Epithelial cell of proximal tubule (primary cell): ENCODE results near the gene DSC3. TPM values are rescaled to one million over a fixed set of nuclear protein-coding genes. Genes with fewer than 3 reads are reported as not detected.
"Not testable (repeated sequence)": the region's sequence is repeated elsewhere in the genome, so short reads cannot be mapped to it uniquely, and the experiment has no call there.

ENCODE experiments used
- DNase-seq: peaks from one replicate; pipeline ENCODE4 v3.0.0-alpha.2; 2011; ENCODE audit warnings: low read depth
- H3K4me3 ChIP-seq: 2 replicates; pipeline ENCODE4 v1.5.1; 2011; ENCODE audit warnings: low read depth, mild to moderate bottlenecking, low read length
- CTCF ChIP-seq: conservative IDR thresholded peaks from 2 replicates; pipeline ENCODE4 v1.5.1; 2012; ENCODE audit warnings: low read depth, mild to moderate bottlenecking, low read length
- total RNA-seq: library from RNA; depleted of rRNA; stranded (reverse); fragments of >200 nt; gene quantifications from 2 replicates; pipeline ENCODE4 v1.2.3, GENCODE V29; 2015

The DSC3 gene
- total RNA-seq, 1 donor from 2014 or later = 0.75 TPM

- TF ChIP-seq CTCF = no peak
- no peak for DNase-seq
- H3K4me3 ChIP-seq = no peak overlapping the region
Observed at GRCh38 chr18:30982285-30982992, 60.1 kb downstream of the DSC3 start.

GRCh38 chr18:30978091-30978490 is 64.5 kb downstream of the DSC3 start:
- DNase-seq, H3K4me3 ChIP-seq: not testable (repeated sequence)

GRCh38 chr18:30971338-30971956 is 71.1 kb downstream of the DSC3 start:
- no peak overlapping the region for H3K4me3 ChIP-seq
- DNase-seq = no peak
- peak; percentile 54 for TF ChIP-seq CTCF

GRCh38 chr18:30970196-30970816 is 72.2 kb downstream of the DSC3 start:
- no peak overlapping the region for H3K4me3 ChIP-seq
- peak; percentile 56 for TF ChIP-seq CTCF
- peak; percentile 19 for DNase-seq

- no peak for TF ChIP-seq CTCF
- no peak overlapping the region for H3K4me3 ChIP-seq
- no peak for DNase-seq
Observed at GRCh38 chr18:30969670-30970170, 72.8 kb downstream of the DSC3 start.

- no peak for TF ChIP-seq CTCF
- H3K4me3 ChIP-seq = no peak overlapping the region
- no peak for DNase-seq
Observed at GRCh38 chr18:30967701-30968100, 74.8 kb downstream of the DSC3 start.

- DNase-seq = no peak
- no peak overlapping the region for H3K4me3 ChIP-seq
- TF ChIP-seq CTCF = no peak
Observed at GRCh38 chr18:30965237-30965636, 77.3 kb downstream of the DSC3 start.
